ENCODE data around the gene SLC35F1.
"Not testable (repeated sequence)": the region's sequence is repeated elsewhere in the genome, so short reads cannot be mapped to it uniquely, and the experiment has no call there.

SLC35F1 gene

DNA sequence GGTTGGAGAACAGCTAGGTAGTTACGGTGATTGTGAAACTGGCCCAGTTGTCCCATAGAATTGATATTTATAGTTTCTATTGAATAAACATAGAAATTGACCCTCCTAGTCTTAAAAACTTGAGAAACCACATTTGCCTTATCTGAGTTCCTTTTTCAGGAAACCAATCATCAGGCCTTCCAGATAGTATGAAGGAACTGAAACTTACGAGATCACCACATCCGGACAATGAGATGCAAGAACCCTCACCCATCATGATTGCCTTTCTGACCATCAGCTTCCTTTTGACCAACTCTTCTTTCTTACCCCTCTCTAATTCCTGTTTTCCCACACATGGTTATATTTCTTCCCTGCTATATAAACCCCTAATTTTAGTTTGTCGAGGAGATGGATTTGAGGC lies 21.8 kb downstream of the SLC35F1 start:
- DNase-seq = no peak

DNA sequence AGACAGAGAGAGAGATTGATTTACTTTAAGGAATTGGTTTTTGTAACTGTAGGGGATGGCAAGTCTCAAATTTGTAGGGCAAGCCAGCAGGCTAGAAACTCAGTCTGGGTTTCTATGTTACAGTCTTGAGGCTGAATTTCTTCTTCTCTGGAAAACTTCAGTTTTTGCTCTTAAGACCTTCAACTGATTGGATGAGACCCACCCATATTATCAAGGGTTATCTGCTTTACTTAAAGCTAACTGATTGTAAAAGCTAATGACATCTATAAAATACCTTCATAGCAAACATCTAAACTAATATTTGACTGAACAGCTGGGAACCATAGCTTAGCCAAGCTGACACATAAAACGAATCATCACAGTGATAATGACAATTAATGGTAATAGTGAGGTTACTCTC lies 22.4 kb downstream of the SLC35F1 start:
- DNase-seq = no peak

DNA sequence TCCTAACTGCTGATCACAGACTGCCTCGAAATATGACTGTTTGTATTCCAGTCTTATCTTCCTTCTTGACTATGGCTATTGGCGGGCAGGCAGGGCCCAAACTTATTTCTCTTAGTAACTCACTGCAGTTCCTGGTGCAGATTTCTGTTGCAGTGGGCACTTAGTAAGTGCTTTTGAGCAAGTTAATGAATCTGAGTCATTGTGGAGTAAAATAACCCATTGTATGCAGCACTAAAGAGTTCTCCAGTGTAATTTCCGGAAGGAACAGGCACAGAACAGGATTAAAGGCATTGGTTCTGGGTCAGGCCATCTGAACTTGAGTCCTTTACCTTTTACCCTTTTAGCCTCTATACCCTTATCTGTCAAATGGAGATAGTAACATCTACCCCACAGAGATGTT lies 23.6 kb downstream of the SLC35F1 start:
- no peak for DNase-seq

DNA sequence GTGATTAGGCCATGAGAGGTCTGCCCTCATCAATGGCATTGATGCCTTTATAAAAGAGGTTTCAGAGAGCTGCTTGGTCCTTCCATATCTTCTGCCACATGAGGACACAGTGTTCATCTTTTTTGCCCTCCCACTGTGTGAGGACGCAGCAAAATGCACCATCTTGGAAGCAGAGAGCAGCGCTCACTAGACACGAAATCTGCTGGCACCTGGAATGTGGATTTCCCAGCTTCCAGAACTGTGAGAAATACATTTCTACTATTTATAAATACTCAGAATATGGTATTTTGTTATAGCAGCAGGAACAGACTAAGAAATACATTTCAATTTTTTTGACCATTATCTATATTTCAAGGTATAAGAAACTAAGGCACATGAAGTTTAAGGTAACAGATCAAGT lies 24.9 kb downstream of the SLC35F1 start:
- no peak for DNase-seq

DNA sequence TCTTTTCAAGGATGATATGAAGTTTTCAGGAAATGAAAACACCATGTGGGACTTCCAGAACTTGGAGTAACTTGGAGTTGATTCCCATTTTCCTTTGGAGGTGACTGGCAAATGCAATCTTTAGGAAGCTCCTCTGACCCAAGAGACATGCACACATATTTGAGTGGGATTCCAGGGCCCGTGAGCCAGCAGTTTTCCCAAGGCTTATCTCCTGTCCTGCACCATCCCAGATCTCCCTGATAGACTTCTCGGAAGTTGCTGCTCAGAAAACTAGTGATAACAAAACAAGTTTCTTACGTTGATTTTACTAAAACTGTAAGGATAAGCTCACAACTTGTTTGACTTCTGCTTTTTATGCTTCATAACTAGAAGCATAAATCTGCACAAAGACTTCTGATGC lies 25.6 kb downstream of the SLC35F1 start:
- DNase-seq = no peak

DNA sequence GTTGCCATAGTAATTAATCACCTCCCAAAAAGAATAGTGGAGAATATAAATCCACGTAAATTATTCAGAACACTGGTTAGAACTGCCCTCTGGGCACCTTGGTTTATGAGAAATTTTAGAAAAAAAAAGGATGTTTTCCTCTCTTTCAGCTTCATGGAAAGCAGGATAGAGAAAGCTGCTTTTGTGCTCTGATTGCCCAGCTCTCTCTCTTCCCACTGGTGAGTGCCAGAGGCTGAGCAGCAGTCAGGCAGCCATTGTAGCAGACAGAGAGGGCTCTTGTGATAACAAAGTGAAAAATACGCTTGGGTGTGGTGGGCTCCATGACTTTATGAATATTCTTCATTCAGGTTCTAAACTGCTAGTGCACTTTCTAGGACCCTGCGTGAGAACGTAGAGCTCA lies 26.4 kb downstream of the SLC35F1 start:
- no peak for DNase-seq

DNA sequence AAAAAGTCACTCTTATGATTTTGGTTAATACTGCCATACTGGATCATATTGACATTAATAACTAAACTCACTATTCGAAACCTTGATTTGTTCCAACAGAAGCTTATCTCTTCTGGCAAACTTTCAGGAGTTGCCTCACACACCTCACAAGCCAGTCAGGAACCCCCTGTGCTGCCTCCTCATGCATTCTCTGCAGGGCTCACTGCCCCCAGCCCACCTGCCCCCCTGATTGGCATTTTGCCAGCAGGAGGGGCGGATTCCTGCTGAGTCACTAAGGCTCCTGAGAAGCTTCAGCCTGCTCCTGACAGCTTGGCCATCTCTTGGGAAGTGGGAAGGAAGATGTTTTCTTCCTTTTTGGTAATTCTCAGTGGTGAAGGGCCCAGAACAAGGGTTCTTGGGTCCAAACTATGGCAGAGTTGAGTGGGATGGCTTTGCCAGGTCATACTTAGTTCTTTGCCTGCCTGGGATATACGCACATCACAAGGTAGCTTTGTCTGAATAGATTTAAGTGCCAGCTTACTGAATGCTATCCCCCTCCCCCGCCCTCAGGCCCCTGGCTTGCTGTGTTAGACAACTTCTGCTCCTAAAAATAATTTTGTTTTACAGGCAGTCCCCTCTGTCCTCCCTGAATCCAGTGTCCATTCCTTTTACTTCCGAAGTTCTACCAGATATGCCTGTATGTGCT lies 31.4 kb downstream of the SLC35F1 start:
- DNase-seq = no peak

DNA sequence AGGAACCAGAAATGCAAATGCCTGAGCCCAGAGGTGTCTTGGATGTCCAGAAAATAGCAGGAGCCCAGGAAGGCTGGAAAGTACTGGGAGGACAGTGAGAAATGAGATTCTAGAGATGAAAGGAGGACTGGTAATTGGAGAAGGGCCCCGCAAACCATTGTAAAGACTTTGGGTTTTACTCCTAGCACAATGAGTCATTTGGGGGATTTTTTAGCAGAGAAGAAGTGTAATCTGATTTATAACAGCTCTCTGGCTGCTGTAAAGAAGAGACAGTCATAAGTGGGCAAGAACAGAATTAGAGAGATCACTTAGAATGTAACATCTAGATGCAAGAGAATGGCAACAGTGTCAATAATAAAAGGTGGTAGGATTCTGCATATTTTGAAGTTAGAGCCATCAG lies 40.2 kb downstream of the SLC35F1 start:
- no peak for DNase-seq

DNA sequence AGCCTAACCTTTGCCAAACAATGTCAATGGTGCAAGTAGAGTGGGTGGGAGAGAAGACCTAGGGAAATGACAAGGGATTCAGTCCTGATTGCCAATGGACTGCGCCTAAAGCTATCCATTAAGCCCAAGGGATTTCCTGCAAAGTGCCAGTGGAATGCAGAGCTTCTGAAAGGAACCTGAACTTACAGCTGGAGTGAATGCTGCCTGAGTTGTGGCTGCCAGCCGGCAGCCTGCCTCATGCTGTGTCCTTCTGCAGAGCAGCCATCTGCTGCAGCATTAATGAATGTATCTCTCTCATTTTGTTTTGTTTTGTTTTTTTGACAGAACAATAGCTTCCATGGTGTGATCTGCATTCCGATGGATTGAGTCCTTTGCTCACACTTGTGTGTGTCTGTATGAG lies 44.7 kb downstream of the SLC35F1 start:
- no peak for DNase-seq

DNA sequence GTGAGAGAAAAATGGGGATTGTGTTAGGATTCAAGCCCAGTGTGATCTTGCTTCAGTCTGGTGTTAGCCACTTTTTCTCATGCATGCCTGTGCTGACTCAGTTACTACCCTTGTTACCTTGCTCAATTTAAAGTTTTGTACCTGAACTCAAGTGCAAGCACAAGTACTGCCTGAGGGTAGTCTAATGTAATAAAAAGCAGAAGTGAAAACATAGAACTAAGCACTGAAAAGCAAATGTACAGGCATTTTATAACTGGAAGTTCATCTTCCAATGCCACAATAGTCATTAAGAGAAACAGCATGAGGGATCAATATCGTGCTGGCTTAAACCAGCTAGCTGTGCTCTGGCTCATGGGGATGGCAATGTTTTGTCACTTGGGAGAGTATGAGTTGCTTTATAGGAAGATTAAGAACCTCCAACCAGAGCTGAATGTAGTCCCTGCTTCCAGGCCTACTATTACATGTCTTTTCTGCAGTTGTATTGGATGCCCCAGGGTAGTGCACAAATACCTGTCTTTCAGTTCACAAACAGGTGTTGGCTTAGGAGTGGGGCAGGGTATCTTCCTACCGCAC lies 48.7 kb downstream of the SLC35F1 start:
- DNase-seq = no peak

DNA sequence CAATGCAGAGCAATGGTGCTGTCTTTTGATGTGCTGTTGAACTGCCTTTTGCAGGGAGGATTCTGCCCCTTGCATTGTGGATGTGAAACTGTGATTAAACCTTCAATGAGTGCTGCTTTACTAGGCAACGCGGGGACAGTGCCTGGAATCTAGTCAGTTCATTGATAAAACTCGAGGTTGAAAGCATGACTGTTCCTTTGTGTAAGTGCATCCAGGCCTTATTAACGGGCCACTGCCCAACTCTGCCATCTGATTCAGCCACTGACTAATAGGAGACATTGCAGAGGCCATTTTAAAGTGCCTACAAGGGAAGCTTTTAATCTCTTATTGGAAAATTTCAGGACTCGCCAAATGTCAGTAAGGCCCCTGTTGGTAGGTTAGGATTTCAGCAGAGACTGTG lies 49.3 kb downstream of the SLC35F1 start:
- no peak for DNase-seq

DNA sequence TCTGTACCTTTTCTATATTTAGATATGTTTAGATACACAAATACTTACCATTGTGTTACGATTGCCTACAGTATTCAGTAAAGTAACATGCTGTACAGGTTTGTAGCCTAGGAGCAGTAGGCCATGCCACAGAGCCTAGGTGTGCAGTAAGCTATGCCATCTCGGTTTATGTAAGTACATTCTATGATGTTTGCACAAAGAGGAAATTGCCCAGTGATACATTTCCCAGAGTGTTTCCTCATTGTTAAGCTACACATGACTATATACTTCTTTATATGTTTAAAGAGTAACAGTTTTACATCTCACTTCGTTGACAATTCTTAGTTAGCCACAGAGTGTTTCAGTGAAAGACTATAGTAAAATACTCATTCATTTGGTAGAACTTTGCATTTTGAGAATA lies 51.5 kb downstream of the SLC35F1 start:
- DNase-seq = no peak

DNA sequence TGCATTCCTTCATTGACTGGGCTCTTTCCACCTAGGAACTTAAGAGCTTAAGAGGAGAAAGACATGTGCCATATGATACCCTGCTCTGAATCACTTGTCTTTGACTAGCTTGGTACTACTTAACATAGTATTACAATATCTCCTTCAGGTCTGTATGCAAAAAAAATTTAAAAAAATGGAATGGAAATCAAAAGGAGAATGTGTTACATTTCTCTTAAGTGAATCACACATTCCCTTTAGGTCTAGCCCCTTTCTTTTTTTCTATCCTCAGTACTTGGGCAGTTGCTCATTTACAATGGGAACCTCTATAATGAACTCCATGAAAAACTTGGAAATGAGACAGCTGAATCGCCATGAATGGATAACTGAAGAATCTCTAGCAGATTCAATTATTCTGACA lies 53.8 kb downstream of the SLC35F1 start:
- no peak for DNase-seq

DNA sequence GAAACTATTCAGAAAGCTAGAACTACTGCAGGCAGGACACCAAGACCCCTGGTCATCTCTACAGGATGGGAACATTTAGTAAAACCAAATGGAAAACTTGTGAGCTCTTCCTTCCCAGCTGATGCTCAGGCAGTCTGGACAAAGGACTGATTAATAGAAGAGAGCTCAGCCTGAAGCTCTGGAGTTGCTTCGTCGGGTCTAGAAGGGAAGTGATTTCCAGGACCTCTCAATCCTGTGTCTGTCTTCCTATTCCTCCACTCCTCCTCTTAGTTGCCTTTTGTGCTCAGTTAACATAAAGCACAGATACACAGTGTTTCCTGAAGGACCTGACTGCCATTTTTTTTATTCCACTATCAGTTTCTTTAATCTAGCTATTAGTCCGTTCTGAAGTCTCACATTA lies 54.2 kb downstream of the SLC35F1 start:
- DNase-seq = no peak

DNA sequence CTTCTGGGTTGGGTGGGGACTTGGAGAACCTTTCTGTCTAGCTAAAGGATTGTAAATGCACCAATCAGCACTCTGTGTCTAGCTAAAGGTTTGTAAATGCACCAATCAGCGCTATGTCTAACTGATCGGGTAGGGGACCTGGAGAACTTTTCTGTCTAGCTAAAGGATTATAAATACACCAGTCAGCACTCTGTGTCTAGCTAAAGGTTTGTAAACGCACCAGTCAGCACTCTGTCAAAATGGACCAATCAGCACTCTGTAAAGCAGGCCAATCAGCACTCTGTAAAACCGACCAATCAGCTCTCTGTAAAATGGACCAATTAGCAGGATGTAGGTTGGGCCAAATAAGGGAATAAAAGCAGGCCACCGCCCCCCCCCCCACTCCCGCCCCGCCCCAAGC lies 58.7 kb downstream of the SLC35F1 start:
- not testable (repeated sequence) for DNase-seq

DNA sequence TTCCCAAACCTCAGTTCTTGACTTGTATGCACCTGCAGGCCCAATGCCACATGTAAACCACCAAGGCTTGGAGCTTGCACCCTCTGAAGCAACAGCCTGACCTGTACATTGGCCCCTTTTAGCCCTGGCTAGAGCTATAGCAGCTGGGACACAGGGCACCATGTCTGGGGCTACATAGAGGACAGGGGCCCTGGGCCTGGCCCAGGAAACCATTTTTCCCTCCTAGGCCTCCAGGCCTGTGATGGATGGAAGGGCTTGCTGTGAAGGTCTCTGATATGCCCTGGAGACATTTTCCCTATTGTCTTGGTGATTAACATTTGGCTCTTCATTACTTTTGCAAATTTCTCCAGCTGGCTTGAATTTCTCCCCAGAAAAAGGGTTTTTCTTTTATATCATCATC lies 64.6 kb downstream of the SLC35F1 start:
- DNase-seq = no peak

DNA sequence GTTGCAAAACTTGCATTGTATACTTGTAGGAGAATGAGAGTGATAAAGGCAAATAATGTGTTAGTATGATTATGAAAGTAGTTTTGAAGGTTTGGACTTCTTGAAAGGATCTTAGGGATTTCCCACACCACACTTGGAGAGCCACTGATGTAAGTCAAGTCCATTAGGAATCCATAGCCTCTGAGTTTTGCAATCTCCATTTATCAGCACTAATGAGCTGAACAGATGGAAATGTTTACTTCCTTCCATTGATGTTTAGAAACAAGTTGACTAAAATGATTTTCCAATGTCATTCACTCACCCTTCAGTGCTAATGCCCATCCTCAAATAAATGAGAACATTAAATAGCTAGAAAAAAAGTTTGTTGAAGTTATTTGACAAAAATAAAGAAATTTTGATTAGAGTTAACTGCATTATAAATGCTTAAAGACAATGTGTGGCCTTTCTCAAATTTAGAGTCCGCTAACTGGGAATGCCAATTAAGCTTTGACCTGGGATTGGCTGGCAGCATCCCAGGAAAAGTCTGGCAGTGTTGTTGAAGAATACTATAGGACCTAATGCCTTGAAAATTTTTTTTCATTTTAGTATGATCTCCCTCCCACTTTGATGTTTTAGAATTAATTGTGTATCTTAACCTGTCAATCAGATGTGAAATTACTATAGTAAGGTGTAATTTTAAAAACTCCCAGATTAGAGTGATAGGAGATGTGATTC lies 68.0 kb downstream of the SLC35F1 start:
- DNase-seq = no peak

DNA sequence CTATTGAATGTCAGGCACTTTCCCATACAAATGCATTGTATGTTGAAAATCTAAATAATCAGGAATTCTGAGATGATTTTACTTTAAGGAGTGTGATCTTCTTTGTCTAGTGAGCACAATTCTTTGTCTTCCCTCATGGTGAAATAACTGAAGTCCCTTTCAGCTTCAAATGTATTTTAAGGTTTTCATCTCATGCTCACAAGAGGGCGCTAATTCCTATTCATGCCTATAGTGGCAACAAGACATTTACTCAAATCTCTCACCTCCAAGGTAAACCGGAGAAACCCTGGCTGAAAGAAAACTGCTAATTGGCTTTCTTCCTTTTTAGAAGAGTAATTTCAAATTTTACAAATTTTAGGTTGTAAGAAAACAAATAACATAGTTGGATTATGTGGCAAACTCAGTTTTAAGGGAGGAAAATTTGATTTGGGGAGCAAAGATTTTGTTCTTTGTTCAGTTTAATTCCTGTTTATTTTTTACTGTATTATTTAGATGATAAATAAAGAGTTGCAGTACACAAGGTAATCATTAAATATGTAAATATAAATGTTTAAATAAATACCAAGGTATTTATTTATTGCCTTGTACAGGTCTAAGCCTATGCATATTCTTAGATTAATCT lies 69.1 kb downstream of the SLC35F1 start:
- peak; percentile 8 for DNase-seq

DNA sequence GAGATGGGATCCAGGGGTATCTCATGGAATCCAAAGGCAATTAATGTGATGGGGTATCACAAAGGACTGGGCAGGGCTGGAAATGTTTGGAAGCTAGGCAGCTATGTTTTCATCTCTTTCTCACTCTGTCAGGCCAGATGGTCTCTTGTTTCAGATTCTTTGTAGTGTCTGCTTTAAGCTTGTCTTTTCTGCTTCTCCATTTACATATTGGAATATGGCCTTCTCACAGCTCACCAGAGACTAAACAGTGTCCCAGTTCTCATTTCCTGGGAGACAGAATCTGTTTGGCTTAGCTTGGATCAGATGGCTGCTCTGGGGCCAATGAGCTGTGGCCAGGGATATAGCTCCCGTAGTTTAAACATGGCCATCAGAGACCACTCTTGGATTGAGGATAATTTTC lies 78.9 kb downstream of the SLC35F1 start:
- no peak for DNase-seq

DNA sequence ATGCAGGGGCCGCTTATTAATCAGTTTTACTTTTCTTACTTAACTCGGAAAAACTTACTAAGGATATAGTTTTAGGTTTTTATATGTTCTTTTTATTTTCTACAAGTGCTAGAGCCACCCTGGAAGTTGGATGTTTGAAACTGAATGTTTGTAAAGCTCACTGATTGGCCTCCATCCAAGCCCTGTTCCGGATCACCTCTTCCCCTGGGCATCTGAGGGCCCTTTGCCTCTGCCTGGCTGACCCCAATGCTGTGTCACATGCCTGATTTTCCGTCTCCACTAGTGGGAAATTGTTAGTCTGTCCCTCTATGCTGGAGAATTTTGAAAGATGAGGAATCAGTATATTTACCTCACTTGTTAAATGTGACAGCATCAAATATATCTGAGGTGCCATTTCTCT lies 79.3 kb downstream of the SLC35F1 start:
- DNase-seq = no peak

DNA sequence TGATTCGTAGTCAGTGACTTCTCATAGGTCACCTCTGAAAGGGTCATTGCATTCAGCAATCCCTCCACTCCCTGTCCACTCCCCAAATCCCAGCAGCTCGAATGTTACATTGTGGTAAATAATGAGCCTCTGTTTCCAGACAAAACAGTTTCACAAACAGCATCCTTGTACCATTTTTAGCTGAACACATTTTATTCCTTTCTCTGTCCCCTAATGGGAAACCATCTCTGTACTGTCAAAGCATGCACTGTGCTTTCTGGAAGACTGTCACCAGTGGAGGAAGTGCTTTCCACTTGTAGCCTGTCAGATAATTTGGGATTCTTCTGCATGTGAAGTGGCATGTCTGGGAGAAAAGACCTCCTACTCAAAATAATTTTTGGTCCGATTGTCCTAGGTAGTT lies 82.0 kb downstream of the SLC35F1 start:
- DNase-seq = no peak

DNA sequence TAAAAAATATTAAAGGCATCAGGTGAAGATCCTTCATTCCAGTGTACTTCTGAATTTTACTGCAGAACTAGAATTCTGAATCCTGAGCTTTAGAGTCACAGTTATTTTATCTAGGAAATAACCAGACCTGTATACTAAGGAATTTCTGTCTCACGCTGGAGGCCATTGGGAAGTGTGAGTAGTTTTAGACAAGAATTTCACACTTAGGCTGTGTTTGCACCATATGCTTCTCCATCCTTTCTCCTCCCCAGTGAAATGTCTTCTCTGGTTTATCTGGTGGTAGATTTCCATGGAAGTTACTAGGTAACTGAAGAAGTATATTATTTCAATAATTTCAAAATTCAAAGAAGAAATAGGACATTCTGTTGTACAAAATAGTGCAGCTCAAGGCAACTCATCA lies 83.1 kb downstream of the SLC35F1 start:
- no peak for DNase-seq

DNA sequence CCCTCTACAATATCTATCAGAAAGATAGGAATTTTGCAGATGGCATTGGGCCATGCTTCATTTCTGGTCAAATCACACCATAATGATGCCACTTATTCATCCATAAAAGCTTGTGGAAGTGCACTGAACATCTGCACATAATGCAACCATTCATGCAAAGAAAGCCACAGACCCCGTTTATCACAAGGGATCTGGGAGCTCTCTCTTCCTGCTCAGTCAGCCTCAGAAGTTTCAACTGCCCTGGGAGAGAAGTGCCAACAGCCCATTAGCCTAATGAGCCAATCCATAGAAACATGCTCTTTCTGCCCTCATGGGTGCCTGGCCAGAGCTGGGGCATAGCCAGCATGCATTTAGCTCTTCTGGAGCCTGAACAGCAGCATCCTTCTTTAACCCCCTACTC lies 85.8 kb downstream of the SLC35F1 start:
- no peak for DNase-seq

DNA sequence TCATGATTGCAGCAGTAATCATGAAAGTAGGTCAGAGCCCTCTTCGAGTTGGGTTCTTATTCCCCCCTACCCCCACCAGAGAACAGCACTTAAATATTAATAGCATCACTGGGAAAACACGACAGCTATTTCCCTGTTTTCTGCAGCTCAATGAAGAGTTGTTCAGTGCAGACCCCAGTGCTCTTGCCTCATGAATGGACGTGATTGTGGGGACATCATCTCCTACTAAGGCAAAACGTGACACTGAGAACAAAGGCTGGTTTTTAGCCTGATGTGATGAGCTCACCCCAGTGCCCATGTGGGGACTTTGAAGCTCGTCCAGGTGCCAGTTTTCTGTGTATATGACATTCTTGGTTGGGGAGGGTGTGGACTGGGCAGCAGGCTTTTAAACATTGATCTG lies 105.9 kb downstream of the SLC35F1 start:
- DNase-seq = no peak

All from fibroblast of skin of right biceps (primary cell).